ENCODE measurements around the gene LRRC4C.

DNA sequence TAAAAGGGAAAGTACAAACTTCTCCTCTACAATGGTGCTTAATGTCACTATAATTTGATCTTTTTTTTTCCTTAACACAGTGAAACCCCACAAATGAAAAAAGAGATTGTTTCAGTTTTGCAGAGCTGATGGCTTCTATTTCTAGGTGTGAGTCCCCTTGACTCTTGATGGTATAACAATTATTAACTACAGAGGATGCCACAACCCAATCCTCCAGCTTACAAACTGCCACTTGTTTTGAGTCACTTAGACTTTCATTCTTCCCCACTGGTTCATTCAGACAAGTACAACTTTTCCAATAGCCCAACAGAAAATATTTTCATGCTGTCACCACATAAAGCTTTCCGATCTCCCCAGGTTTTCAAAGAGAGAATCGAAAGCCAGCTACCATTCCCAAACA, 812.2 kb downstream of the LRRC4C start:
- TF ChIP-seq, protein P1, sequence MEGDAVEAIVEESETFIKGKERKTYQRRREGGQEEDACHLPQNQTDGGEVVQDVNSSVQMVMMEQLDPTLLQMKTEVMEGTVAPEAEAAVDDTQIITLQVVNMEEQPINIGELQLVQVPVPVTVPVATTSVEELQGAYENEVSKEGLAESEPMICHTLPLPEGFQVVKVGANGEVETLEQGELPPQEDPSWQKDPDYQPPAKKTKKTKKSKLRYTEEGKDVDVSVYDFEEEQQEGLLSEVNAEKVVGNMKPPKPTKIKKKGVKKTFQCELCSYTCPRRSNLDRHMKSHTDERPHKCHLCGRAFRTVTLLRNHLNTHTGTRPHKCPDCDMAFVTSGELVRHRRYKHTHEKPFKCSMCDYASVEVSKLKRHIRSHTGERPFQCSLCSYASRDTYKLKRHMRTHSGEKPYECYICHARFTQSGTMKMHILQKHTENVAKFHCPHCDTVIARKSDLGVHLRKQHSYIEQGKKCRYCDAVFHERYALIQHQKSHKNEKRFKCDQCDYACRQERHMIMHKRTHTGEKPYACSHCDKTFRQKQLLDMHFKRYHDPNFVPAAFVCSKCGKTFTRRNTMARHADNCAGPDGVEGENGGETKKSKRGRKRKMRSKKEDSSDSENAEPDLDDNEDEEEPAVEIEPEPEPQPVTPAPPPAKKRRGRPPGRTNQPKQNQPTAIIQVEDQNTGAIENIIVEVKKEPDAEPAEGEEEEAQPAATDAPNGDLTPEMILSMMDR (IDR thresholded peaks at IDR 0.05): no peak
- TF ChIP-seq EZH2 (IDR thresholded peaks at IDR 0.05): no peak
